Osteoblast (primary cell): Measurements from ENCODE around the gene RPS6KA5. TPM values are rescaled to one million over a fixed set of nuclear protein-coding genes. Genes with fewer than 3 reads are reported as not detected.
A peak's percentile ranks its signal among the peaks of the same experiment; 100 is the strongest.

Source experiments
- DNase-seq: peaks from one replicate; pipeline ENCODE4 v3.0.0; 2011; ENCODE audit warnings: low spot score, mixed read lengths; ENCODE audit not compliant: insufficient read length; ENCODE audit errors: missing footprints
- H2AFZ ChIP-seq: 2 replicates; pipeline ENCODE4 v1.6.0; 2011; ENCODE audit warnings: mild to moderate bottlenecking, low read length
- H3K27ac ChIP-seq: 2 replicates; pipeline ENCODE4 v1.5.1; 2011; ENCODE audit warnings: mild to moderate bottlenecking, low read depth, low read length, moderate library complexity
- H3K27me3 ChIP-seq: 2 replicates; pipeline ENCODE4 v1.6.0; 2012; ENCODE audit warnings: mild to moderate bottlenecking, control low read depth, inconsistent platforms, low read length, moderate library complexity; ENCODE audit not compliant: insufficient read depth
- H3K36me3 ChIP-seq: 2 replicates; pipeline ENCODE4 v1.5.1; 2011; ENCODE audit warnings: mild to moderate bottlenecking, low read length, control low read depth, moderate library complexity; ENCODE audit not compliant: insufficient read depth
- H3K4me1 ChIP-seq: 2 replicates; pipeline ENCODE4 v1.5.1; 2011; ENCODE audit warnings: mild to moderate bottlenecking, low read length, control low read depth, moderate library complexity; ENCODE audit not compliant: insufficient read depth
- H3K4me2 ChIP-seq: 2 replicates; pipeline ENCODE4 v1.6.0; 2011; ENCODE audit warnings: mild to moderate bottlenecking, low read length; ENCODE audit not compliant: insufficient read depth
- H3K4me3 ChIP-seq: fragments of 200-600 bp; sonication (generic); 3 replicates; pipeline ENCODE4 v1.5.1; 2012; ENCODE audit warnings: mild to moderate bottlenecking, low read length, inconsistent platforms; ENCODE audit not compliant: insufficient read depth
- H3K79me2 ChIP-seq: 2 replicates; pipeline ENCODE4 v1.6.0; 2012; ENCODE audit warnings: mild to moderate bottlenecking, low read length, control low read depth, inconsistent platforms; ENCODE audit not compliant: insufficient read depth
- H3K9me3 ChIP-seq: 2 replicates; pipeline ENCODE4 v1.5.1; 2011; ENCODE audit warnings: low read depth, low read length, control low read depth
- H4K20me1 ChIP-seq: 2 replicates; pipeline ENCODE4 v1.6.0; 2012; ENCODE audit warnings: mild to moderate bottlenecking, low read length, control low read depth; ENCODE audit not compliant: insufficient read depth
- total RNA-seq: library from RNA; depleted of rRNA; stranded (reverse); fragments of >200 nt; gene quantifications from 2 replicates; pipeline ENCODE4 v1.2.3, GENCODE V29; 2012
- TF ChIP-seq, protein P1 (sequence below): IDR thresholded peaks from 2 replicates; pipeline ENCODE4 v1.5.1; 2011; ENCODE audit warnings: mild to moderate bottlenecking, low read depth, low read length, moderate library complexity; ENCODE audit errors: extremely low read depth

The RPS6KA5 gene
- total RNA-seq, 1 donor = 1.4 TPM

DNA sequence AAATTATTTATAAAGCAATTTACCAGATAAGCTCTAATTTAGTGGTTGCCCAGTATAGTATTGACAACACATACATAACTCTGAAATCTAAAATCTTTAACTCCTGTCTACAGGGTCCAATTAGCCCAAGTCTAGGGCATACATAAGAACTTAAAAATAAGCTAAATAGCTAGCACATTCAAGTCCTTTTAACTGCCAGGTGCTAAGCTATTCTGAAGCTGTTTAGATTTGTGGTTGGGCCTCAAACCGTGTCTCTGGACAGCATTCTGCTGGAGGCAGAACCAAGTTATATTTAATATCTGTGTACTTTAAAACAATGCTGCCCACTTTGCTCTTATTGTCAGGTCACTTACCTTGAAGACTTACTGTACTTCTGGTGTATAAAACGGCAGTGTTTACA is 19.0 kb downstream of the RPS6KA5 start:
- no peaks in the 10 kb centered on the region for H3K27me3 ChIP-seq
- H3K36me3 ChIP-seq = no peaks in the 10 kb centered on the region
- no peak overlapping the region for H3K27ac ChIP-seq
- DNase-seq = no peak
- H3K9me3 ChIP-seq = no peaks in the 10 kb centered on the region
- H2AFZ ChIP-seq = no peak overlapping the region
- no peaks in the 10 kb centered on the region for H3K79me2 ChIP-seq
- H3K4me1 ChIP-seq = peaks cover 10% of the 10 kb centered on the region
- no peaks in the 10 kb centered on the region for H4K20me1 ChIP-seq
- H3K4me3 ChIP-seq = no peak overlapping the region
- TF ChIP-seq, protein P1, sequence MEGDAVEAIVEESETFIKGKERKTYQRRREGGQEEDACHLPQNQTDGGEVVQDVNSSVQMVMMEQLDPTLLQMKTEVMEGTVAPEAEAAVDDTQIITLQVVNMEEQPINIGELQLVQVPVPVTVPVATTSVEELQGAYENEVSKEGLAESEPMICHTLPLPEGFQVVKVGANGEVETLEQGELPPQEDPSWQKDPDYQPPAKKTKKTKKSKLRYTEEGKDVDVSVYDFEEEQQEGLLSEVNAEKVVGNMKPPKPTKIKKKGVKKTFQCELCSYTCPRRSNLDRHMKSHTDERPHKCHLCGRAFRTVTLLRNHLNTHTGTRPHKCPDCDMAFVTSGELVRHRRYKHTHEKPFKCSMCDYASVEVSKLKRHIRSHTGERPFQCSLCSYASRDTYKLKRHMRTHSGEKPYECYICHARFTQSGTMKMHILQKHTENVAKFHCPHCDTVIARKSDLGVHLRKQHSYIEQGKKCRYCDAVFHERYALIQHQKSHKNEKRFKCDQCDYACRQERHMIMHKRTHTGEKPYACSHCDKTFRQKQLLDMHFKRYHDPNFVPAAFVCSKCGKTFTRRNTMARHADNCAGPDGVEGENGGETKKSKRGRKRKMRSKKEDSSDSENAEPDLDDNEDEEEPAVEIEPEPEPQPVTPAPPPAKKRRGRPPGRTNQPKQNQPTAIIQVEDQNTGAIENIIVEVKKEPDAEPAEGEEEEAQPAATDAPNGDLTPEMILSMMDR = no peak
- no peak overlapping the region for H3K4me2 ChIP-seq

DNA sequence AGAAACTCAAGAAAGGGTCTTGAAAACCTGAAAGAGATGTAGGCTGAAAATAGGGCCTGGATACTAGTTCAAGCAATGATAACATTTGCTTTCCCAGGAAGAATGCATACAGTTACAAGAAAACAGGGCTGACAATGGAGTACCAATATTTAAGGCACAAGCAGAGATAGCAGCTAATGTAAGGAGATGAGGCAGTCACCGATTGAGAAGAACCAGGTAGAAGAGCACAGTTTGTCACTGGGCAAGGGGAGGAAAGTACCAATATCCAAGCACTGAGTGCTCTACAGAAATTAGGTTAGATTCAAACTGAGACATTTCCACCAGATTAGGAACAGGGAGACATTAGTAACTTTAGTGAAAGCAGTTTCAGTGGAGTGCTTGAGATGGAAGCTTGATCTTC is 19.9 kb downstream of the RPS6KA5 start:
- TF ChIP-seq, protein P1 = no peak
- Histone ChIP-seq H2AFZ (no peak overlapping the region), H3K27me3 (peaks cover 4% of the 10 kb centered on the region), H4K20me1 (no peaks in the 10 kb centered on the region), H3K4me1 (peaks cover 10% of the 10 kb centered on the region), H3K4me2 (no peak overlapping the region), H3K4me3 (no peak overlapping the region), H3K27ac (no peak overlapping the region), H3K79me2 (no peaks in the 10 kb centered on the region), H3K9me3 (no peaks in the 10 kb centered on the region), H3K36me3 (no peaks in the 10 kb centered on the region)
- DNase-seq = no peak

DNA sequence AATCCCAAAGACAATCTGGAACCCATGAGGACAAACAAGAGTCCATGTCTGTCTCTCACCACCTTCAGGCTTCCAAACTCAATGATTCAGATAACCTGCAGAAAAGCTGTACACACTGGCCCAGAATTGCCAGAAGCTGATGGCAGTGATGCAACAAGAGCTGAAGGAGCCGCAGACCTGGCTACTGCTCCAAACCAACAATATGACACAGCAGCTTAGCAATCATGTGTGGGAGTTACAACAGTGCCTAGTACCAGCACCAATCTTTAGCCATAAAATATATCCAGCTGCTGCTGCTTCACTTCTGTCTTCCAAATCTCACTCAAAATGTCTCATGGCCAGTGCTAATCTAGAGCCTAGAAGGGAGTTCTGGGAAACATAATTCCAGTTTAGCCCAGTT is 22.0 kb downstream of the RPS6KA5 start:
- Histone ChIP-seq H3K27ac (no peak overlapping the region), H3K9me3 (no peaks in the 10 kb centered on the region), H3K36me3 (no peaks in the 10 kb centered on the region), H3K4me1 (peaks cover 10% of the 10 kb centered on the region), H3K4me3 (no peak overlapping the region), H2AFZ (no peak overlapping the region), H4K20me1 (no peaks in the 10 kb centered on the region), H3K79me2 (no peaks in the 10 kb centered on the region), H3K27me3 (peaks cover 4% of the 10 kb centered on the region), H3K4me2 (no peak overlapping the region)
- TF ChIP-seq, protein P1 = no peak
- DNase-seq = peak; percentile 37

DNA sequence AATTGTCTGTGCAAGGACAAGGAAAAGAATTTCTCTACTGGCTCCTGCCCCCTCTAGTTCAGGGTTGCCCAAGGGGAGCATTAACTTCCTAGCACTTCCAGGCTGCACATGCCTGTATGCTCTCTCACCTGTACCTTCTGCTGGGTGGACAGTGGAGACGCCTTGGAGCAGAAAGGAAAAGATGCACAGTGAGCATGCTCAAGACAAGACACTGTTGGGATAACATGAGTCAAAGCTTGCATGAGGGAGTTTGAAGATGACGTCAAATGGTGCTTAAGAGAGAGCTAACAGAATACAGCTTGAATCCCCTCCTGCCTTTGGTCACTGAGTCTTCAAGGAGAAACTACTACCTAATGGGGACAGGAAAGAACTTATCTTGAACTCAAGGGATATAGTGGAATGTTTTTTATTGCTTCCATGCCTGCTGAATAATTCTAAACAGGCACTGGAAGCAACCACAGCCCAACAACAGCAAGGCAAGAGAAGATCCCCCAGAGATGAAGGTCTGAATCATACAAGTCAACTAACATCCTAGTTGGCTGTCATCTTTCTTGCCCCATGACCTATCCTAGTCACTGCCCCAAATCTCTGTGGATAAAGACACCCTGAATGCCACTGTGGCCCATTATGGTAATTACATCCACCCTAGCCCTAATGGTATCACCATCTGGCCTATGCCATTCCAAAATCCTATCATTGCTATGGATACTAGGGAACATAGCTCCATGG is 23.5 kb downstream of the RPS6KA5 start:
- Histone ChIP-seq H3K36me3 (no peaks in the 10 kb centered on the region), H3K27ac (no peak overlapping the region), H4K20me1 (no peaks in the 10 kb centered on the region), H3K4me3 (no peak overlapping the region), H3K4me2 (no peak overlapping the region), H2AFZ (no peak overlapping the region), H3K9me3 (no peaks in the 10 kb centered on the region), H3K27me3 (peaks cover 8% of the 10 kb centered on the region), H3K79me2 (no peaks in the 10 kb centered on the region), H3K4me1 (peaks cover 10% of the 10 kb centered on the region)
- TF ChIP-seq, protein P1 = no peak
- DNase-seq = no peak
